ENCODE data around the gene MICAL3.

GRCh38 chr22:17781319-17782031, 242.9 kb downstream of the MICAL3 start:
- no peak for TF ChIP-seq RFX5 (IDR thresholded peaks at IDR 0.05)
- TF ChIP-seq CTCF (IDR thresholded peaks at IDR 0.05) = no peak
- no peak for TF ChIP-seq ELK1 (IDR thresholded peaks at IDR 0.05; ENCODE audit: low read depth, low read length)
